ENCODE results near the gene ITGA11. TPM values are rescaled to one million over a fixed set of nuclear protein-coding genes. Genes with fewer than 3 reads are reported as not detected.

ITGA11 gene
- total RNA-seq, 1 donor from 2014 or later: 193 TPM

DNA sequence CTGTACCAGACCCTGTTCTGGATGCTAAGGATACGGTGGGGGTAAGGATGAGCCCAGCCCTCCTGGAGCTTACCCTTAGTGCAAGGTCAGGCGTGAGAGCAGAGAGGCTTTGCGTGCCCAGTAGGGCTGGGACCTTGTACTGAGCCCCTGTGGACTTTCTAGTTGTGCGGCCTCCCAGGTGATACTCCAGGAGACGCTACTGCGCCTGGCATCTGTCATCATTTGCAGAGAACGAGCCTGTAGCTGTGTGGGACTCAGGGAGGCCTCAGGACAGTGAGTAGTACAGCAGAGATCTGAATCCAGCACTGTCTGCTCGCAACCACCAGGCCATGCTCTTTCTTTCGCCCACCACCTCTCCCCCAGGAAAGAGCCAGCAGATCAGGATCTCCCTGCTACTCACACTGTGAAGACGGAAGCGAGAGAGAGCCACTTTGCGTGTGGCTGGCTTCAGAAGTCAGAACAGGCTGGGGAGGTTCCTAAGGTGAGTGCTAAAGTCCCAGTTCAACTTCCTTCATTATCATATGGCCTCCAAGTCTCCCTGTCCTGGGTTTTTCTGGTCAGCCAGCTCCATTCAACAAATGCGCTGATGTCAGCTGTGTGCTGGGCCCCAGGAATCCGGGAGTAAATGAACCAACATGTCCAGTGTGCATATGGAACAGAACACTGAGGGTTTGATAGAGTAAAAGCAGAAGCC is 38.2 kb upstream of the ITGA11 start:
- peak overlapping the region; percentile 14 for H2AFZ ChIP-seq (ENCODE audit: low read depth, low read length)
- Mint-ChIP-seq H3K4me3 (ENCODE audit: unreplicated experiment) (no peak overlapping the region), H3K36me3 (ENCODE audit: low read depth, unreplicated experiment) (peaks cover 3% of the 10 kb centered on the region), H3K27me3 (ENCODE audit: low read depth, unreplicated experiment) (peaks cover 9% of the 10 kb centered on the region), H3K9me3 (ENCODE audit: unreplicated experiment) (peaks cover 5% of the 10 kb centered on the region), H3K4me1 (ENCODE audit: low read depth, unreplicated experiment) (peaks cover 15% of the 10 kb centered on the region), H3K27ac (ENCODE audit: unreplicated experiment) (no peak overlapping the region)
- H3K27ac ChIP-seq (ENCODE audit: low read depth, low read length): no peak overlapping the region
- TF ChIP-seq, protein P1, sequence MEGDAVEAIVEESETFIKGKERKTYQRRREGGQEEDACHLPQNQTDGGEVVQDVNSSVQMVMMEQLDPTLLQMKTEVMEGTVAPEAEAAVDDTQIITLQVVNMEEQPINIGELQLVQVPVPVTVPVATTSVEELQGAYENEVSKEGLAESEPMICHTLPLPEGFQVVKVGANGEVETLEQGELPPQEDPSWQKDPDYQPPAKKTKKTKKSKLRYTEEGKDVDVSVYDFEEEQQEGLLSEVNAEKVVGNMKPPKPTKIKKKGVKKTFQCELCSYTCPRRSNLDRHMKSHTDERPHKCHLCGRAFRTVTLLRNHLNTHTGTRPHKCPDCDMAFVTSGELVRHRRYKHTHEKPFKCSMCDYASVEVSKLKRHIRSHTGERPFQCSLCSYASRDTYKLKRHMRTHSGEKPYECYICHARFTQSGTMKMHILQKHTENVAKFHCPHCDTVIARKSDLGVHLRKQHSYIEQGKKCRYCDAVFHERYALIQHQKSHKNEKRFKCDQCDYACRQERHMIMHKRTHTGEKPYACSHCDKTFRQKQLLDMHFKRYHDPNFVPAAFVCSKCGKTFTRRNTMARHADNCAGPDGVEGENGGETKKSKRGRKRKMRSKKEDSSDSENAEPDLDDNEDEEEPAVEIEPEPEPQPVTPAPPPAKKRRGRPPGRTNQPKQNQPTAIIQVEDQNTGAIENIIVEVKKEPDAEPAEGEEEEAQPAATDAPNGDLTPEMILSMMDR (IDR thresholded peaks at IDR 0.05; ENCODE audit: insufficient read depth, low read depth, low read length): no peak
- TF ChIP-seq EZH2 (IDR thresholded peaks at IDR 0.05; ENCODE audit: insufficient read depth, low read length): no peak
- H4K20me1 ChIP-seq (ENCODE audit: insufficient read depth, low read length): no peaks in the 10 kb centered on the region
- DNase-seq (ENCODE audit: low read depth): no peak
- FAIRE-seq: no peak
- no peaks in the 10 kb centered on the region for H3K27me3 ChIP-seq (ENCODE audit: insufficient read depth, low read length)
- H3K36me3 ChIP-seq (ENCODE audit: insufficient read depth, low read length): no peaks in the 10 kb centered on the region
- no peak overlapping the region for H3K4me2 ChIP-seq (ENCODE audit: low read length)
- H3K79me2 ChIP-seq (ENCODE audit: insufficient read depth, low read length): no peaks in the 10 kb centered on the region
- H3K9me3 ChIP-seq (ENCODE audit: insufficient read depth, low read depth, low read length): no peaks in the 10 kb centered on the region
- no peak overlapping the region for H3K9ac ChIP-seq (ENCODE audit: low read length)
- no peak overlapping the region for H3K4me3 ChIP-seq (ENCODE audit: insufficient read depth, low read depth, low read length)
- peaks cover 8% of the 10 kb centered on the region for H3K4me1 ChIP-seq (ENCODE audit: insufficient read depth, low read length)

GRCh38 chr15:68469162-68470048 is 37.4 kb upstream of the ITGA11 start:
- H3K27ac Mint-ChIP-seq (ENCODE audit: unreplicated experiment): peak overlapping the region; percentile 50
- peaks cover 22% of the 10 kb centered on the region for H3K4me1 Mint-ChIP-seq (ENCODE audit: low read depth, unreplicated experiment)
- peak; percentile 57 for DNase-seq (ENCODE audit: low read depth)
- H3K27me3 ChIP-seq (ENCODE audit: insufficient read depth, low read length): no peaks in the 10 kb centered on the region
- no peaks in the 10 kb centered on the region for H3K9me3 ChIP-seq (ENCODE audit: insufficient read depth, low read depth, low read length)
- H2AFZ ChIP-seq (ENCODE audit: low read depth, low read length): no peak overlapping the region
- peaks cover 8% of the 10 kb centered on the region for H3K4me1 ChIP-seq (ENCODE audit: insufficient read depth, low read length)
- H3K4me3 Mint-ChIP-seq (ENCODE audit: unreplicated experiment): no peak overlapping the region
- H3K4me3 ChIP-seq (ENCODE audit: insufficient read depth, low read depth, low read length): no peak overlapping the region
- H3K36me3 Mint-ChIP-seq (ENCODE audit: low read depth, unreplicated experiment): peaks cover 3% of the 10 kb centered on the region
- H3K27ac ChIP-seq (ENCODE audit: low read depth, low read length): no peak overlapping the region
- no peak for FAIRE-seq
- H4K20me1 ChIP-seq (ENCODE audit: insufficient read depth, low read length): no peaks in the 10 kb centered on the region
- H3K79me2 ChIP-seq (ENCODE audit: insufficient read depth, low read length): no peaks in the 10 kb centered on the region
- no peak for TF ChIP-seq EZH2 (IDR thresholded peaks at IDR 0.05; ENCODE audit: insufficient read depth, low read length)
- TF ChIP-seq, protein P1 (IDR thresholded peaks at IDR 0.05; ENCODE audit: insufficient read depth, low read depth, low read length): no peak
- H3K9me3 Mint-ChIP-seq (ENCODE audit: unreplicated experiment): peaks cover 5% of the 10 kb centered on the region
- H3K4me2 ChIP-seq (ENCODE audit: low read length): peak overlapping the region; percentile 2
- peaks cover 9% of the 10 kb centered on the region for H3K27me3 Mint-ChIP-seq (ENCODE audit: low read depth, unreplicated experiment)
- H3K9ac ChIP-seq (ENCODE audit: low read length): no peak overlapping the region
- no peaks in the 10 kb centered on the region for H3K36me3 ChIP-seq (ENCODE audit: insufficient read depth, low read length)
